HL-60/S4 treated with phorbol 12-myristate 13-acetate at 8.2 ng/mL for 4 days and 3 days (cell line): ENCODE results near the gene CLDN2.

Source experiments
- in situ Hi-C: fragments of 300-500 bp; cut with MboI; formaldehyde crosslinking; loops from 2 replicates; pipeline ENCODE4 v1.15.0; 2022; ENCODE audit warnings: low sequenced_read_pairs

Gene CLDN2

DNA sequence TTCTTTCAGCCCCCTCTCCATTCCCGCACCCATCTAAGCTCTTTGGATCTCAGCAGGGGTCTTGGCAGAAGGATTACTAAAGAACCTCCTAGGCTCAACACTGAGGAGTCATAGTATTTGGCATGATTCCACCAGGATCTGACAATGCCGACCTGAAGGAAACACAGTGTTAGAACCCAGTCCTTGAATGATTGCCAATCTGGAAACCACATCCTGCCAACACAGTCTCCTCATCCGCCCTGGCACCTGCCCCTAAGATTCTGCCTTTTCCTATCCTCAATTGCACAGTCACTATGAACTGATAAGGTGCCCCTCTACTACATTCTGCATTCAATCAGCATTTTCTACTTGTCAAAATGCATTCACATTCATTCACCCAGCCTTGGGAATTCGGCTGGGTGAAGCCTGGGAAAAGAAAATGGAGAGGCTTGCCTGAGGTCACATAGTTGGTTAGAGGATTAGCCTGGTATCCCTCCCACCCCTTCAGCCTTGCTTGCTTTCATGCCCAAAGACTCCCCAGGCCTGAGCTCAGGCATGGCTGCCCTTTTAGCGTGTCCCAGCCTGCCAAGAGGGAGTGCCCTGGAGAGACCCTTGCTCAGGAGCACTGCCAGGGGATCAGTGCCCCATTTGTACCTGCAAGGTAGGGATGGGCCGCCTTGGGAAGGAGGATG, 2.2 kb upstream of the CLDN2 start:
- in situ Hi-C loops, result no loop called here

DNA sequence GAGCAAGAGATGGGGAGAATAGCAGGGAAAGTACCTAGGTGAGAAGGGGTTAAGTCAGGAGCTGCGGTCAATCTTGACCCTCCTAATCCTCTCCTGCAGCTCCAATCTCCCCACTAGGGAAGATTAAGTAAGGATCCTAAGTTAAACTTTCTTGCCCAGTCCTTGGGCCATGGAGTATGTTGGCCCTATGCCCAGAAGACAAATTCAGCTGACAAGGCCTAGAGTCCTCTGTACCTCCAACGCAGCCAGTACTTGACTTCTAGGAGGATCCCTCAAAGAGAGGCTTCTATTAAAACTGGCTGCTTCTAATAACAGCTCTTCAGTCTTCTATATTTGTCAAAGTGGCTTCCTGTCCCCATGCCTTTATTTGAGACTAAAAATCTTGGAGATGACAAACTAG, 1.4 kb downstream of the CLDN2 start:
- in situ Hi-C loops, result no loop called here

DNA sequence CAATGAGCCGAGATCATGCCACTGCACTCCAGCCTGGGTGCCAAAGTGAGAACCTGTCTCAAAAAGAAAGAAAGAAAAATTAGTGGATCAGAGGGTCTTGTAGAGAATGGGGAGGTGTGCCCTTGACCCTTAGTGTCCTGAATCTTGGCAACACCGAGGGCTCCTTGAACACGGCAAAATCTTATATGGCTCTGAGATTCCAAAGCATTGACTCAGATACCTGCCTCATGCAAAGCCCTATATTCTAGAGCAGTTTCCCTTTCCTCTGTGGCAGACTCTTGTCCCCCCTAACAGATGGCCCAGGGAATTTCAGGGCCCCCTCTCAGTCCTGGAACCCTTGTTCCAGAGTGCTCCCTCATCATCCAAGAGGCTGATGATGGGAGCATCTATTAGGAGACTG, 6.8 kb downstream of the CLDN2 start:
- in situ Hi-C loops, result no loop called here

DNA sequence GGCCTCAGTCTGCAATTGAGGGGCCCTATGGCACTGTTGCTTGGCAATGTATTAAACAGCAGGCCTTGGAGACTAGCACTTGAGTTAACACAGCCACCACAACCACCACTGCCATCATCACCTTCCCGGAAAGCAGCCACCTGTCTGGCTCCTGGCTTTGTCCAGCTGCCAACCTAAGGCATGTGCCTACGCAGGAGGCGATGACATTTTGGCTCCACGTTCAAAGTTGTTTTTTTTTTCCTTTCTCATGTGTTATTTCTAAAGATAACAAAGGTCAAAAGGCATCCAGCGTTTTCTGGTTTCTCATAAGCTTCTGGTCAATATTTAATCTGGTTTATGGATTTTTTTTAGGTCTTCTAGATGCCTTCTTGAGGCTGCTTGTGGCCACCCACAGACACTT, 7.5 kb downstream of the CLDN2 start:
- in situ Hi-C loops, result no loop called here

DNA sequence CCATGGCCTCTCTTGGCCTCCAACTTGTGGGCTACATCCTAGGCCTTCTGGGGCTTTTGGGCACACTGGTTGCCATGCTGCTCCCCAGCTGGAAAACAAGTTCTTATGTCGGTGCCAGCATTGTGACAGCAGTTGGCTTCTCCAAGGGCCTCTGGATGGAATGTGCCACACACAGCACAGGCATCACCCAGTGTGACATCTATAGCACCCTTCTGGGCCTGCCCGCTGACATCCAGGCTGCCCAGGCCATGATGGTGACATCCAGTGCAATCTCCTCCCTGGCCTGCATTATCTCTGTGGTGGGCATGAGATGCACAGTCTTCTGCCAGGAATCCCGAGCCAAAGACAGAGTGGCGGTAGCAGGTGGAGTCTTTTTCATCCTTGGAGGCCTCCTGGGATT, 8.0 kb downstream of the CLDN2 start:
- in situ Hi-C loops, result no loop called here

DNA sequence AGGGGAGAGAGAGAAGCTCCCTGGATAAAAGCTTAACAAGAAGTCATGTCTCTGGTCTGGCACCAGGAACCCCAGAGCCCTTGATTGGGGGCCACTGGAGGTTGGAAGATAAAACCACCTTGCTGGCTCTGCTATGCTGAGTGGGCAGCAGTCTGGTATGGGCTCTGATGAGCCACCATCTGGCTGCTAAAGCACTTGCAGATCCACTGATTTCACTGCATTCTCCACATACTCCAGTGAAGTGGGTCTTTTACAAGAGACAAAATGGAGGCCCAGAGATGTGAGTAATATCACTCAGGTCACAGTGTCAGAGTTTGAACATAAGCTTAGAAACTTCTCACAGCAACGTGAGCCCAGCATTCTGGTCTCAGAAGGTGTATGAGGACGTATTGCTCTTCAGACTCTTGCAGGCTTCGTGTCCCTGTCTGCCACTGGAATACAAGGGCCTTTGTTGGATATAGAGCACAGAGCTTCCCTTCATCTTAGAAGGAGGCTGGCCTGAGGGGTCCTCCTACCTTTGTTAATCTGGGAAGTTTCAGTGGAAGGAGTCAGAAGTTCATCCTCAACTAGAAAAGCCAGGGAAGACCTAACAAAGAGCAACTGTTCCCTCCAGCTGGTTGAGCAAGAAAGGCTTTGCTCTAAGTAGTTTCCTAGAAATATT, 11.8 kb downstream of the CLDN2 start:
- in situ Hi-C loops, result no loop called here

DNA sequence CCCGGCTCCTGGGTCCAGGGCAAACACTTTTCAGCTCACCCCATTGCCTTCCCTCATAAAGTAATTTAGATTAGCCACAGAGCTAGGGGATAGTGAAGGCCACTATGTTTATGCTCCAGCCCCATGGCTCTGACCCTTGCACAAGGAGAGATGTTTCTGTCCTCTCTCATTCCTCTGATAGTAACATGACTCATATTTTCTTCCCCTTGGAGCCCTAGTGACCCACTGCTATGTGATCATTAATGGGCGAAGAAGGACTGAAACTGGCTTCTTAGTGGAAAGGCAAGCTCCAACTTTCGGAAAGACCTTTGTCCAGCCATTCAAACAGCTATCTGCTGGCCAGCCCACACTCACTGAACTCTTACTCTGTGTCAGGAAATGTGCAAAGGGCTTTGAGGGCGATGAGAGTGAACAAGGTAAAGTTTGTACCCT, 12.3 kb downstream of the CLDN2 start:
- in situ Hi-C loops, result no loop called here

DNA sequence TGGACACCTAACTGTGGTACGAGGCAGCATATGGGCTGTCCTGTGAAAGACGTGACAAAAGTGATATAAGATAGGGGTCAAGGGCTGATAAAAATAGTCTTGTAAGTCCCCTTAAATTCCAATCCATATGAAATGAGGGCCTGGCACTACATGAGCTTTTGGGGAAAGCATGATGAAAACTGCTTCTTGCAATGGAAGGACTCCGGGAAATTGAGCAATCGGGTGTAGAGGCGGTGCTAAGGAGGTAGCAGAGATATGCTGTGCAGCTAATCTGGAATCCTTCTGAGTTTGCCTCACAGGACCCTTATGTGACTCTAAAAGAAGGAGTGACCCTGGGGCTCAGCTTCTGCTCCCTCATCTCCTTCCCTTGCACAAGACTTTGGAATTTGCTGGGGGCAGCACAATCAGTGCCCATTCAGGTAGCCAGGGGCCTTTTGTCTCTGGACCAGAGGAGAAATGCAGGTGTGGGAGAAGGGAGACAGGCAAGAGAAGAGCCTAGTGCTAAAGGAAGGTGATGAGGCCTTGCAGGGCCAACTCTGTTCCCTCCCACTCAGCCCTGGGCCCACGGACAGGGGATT, 12.8 kb downstream of the CLDN2 start:
- in situ Hi-C loops, result no loop called here

DNA sequence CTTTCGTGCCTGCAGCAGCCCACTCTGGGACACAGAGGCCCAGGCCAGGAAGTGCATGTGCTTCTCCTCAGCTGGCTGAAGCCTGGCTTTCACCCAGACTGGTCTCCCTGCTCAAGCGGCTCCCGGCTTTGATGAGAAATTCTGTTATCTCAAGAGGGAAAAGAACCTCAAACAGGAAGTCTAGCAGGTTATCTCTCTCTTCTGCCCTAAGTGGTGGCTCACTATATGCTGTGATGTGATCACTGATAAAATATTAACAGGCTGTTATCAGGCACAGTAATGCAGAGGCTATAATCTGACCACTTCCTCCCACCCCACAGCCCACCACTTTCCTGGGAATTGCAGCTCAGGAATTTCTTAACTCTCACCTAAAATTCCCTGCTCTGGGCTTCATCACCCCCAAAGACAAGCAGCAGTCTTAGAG, 13.3 kb downstream of the CLDN2 start:
- in situ Hi-C loops, result no loop called here

DNA sequence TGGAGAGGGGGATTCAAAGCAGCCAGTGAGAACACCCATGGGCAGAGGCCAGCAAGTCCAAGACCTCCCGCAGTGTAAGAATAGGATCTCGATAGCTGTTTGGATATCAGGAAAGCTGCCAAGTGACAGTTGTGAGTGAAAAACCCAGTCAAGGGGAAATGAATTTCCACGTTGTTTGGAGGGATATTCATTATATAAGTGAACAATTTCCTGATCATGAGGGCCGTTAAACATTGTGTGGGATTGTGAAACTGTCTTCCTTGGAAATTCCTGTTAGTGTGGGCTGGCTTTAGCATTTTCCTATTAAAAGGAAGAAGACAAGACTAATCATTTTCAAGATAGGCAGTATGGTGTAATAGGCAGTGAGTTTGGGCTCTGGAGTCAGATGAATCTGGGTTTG, 15.0 kb downstream of the CLDN2 start:
- in situ Hi-C loops, result no loop called here

DNA sequence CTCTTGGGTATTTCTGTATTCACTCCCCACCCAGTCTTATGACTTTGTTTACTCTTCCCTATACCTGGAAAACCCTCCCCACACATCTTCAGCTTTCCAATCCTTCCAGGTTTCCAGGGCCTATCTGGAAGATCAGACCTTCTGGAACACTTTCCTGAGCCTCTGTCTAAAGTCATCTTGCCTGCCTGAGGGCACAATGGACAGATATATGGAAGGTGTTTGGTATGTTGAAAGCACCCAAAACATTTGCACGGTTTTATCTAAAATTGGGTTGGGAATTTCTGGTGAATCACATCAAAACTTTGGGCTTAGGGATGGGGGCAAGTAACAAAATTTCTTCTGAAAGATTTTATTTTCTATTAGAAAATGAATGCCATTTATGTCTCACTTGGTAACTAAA, 16.0 kb downstream of the CLDN2 start:
- in situ Hi-C loops, result no loop called here

DNA sequence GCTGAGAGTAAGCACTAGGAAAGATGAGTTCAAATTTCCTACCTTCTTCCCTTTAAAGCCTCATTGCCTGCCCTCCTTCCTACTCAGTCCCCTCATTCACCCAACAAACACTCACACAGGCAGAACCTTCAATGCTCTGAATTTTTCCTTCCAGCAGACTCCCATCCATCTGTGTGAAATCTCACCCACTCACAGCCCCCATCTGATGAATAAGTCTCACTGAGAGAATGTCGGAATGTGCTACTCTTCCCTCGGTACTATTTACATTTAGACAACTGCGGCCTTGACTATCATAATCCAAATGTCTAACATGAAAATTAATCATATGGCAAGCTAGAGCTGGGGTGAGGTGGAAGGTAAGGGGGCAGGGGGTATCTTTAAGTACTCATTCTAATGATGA, 19.4 kb downstream of the CLDN2 start:
- in situ Hi-C loops, result no loop called here

DNA sequence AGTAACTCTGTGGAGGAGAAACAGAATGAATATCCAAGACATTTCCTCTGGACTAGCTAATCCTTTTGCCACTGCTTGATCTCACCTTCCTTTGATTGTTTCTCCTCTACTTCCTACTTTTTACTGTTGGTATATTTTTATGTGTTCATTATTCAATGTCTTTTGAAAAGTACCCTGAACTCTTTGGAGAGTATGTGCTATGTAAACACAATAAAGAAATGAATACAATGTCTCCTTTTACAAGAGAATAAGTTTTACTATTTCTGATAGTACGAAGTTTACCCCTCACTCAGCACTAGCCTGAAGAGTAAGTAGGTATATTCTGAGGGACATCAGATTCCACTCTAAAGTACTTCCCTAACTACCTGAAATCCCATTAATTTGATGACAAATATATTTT, 19.9 kb downstream of the CLDN2 start:
- in situ Hi-C loops, result no loop called here

DNA sequence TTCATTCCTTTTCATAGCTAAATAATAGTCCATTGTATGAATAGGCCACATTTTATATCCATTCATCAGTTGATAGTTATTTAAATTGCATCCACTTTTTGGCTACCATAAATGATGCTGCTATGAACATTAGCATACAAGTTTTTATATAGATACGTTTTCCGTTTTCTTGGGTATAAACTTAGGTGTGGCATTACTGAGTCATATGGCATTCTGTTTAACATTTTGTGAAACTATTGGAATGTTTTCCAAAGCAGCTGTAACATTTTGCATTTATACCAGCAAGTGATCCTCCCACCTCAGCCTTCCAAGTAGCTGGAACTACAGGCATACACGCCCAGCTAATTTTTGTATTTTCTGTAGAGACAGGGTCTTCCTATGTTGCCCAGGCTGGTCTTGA, 26.3 kb downstream of the CLDN2 start:
- in situ Hi-C loops, result no loop called here

DNA sequence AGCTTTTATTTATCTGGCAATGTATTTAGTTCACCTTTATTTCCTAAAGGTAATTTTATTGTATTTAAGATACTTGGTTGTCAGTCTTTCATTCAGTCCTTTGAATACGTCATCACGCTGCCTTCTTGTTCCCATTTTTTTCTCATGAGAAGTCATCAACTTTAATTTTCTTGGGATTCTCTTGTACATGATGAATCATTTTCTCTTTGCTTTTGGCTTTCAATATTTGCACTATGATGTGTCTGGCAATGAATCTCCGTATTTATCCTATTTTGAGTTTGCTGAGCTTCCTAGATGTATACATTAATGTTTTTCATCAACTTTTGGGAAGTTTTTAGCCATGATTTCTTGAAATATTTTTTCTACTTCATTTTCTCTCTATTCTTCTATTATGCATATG, 28.4 kb downstream of the CLDN2 start:
- in situ Hi-C loops, result no loop called here

DNA sequence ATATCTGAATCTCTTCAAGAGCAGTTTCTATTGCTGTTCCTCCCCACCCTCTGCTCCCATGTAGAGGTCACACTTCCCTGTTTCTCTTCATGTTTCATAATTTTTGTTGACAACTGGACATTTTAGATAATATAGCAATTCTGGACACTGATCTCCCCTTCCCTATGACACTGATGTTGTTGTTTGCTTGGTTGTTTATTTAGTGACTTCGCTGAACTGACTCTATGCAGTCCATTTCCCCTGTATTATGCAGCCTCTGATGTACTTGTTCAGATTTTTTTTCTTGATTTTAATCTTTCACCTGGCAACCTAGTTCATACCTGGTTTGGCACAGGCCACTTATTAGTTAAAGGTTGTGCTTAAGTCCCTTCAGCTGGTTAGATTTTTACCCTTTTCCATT, 29.2 kb downstream of the CLDN2 start:
- in situ Hi-C loops, result no loop called here

DNA sequence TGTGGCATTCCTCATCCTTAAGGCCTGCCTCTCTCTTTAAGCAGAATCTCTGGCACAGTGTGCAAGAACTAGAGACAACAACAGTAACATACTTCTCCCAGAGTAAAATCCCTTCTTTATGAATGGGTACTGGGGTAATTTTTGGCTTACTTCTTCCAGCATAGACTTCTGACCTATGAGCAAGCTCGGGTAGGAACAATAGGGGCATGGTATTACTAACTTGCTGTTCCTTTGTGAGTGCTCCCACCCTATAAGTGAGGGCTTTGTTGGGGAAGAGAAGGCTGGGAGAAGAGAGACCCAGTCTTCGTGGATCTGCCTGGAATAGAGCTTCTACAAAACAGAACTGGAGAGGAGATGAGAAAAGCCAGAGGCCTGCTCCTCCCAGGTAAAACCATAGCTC, 30.2 kb downstream of the CLDN2 start:
- in situ Hi-C loops, result no loop called here

DNA sequence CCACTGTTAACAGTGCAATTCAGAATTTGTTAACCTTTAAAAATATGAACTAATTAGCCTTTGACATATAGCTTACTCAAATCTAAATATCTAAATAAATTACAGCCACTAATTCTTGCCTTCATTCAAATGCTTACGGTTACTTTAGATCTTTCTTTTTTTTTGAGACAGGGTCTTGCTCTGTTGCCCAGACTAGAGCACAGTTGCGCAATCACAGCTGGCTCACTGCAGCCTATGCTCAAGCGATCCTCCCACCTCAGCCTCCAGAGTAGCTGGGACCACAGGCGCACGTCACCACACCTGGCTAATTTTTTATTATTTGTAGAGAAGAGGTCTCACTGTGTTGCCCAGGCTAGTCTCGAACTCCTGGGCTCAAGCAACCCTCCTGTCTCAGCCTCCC, 31.0 kb downstream of the CLDN2 start:
- in situ Hi-C loops, result no loop called here

DNA sequence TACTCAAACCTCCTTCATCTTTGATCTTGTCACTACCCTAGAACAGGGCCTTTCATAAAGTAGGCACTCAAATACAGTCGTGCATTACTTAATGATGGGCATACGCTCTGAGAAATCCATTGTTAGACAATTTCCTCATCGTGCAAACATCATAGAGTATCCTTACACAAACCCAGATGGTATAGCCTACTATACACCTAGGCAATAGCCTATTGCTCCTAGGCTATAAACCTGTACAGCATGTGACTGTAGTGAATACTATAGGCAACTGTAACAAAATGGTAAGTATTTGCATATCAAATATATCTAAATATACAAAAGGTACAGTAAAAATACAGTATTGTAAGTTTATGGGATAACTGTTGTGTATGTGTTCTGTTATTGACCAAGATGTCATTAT, 31.9 kb downstream of the CLDN2 start:
- in situ Hi-C loops, result no loop called here

DNA sequence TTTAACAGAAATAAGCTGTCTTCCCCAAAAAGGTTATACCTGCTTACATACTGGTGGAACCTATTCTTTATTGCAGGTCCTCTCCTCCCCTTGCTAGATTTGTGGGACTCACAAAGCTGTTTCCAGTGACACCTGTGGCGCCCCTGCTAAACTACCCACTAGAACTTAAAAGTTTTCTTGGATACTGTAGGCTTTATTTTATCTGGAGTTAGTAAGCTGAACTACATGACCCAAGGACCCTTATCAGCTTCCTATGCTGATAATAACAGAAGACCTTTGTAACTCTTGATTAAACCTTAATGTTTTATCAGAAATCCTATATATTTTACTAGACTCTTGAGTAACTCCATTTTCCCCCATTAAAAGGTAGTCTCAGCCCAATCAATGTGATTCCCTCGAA, 32.3 kb downstream of the CLDN2 start:
- in situ Hi-C loops, result no loop called here

DNA sequence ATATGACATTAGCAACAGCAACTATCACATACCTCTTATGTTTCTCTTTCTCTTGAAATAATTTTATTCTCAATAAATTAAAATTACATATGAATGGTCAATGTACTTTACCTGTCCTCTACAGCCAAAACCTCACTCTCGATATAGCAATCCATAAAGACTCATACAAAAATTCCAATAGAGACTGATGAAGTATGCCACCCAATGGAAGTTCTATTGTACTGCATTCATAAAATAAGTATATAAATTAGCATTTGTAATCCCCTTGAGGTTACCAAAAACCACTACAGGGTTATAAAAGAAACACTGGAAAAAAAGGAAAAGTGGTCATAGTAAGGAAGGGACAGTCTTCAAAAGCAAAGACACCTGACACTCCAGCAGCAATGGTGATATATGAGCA, 32.8 kb downstream of the CLDN2 start:
- in situ Hi-C loops, result no loop called here

DNA sequence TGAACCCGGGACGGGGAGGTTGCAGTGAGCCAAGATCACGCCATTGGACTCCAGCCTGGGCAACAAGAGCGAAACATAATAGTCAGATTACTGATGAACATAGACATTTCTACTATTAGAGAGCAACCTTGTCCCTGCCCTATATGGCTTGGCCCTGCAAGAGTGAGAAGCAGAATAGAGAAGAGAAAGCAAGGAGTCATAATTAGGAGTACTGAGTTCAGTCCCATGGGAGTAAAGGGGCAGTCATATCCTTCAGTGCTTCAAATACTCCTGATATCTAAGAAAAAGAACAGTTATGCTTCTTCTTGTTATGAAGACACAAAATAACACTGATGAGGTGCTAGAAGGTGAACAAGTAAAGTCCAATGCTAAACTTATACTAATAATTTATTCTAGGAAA, 33.8 kb downstream of the CLDN2 start:
- in situ Hi-C loops, result no loop called here
